K562 (cell line): ENCODE data around the gene ARL10. TPM values are rescaled to one million over a fixed set of nuclear protein-coding genes. Genes with fewer than 3 reads are reported as not detected.

ENCODE experiments used
- EHMT2 ChIP-seq: fragments of 450-650 bp; IDR thresholded peaks from 2 replicates; pipeline ENCODE4 v1.6.1; 2018; ENCODE audit warnings: antibody characterized with exemption
- EP400 ChIP-seq: fragments of 450-650 bp; IDR thresholded peaks from 2 replicates; pipeline ENCODE4 v1.6.1; 2017; ENCODE audit warnings: antibody characterized with exemption, mild to moderate bottlenecking, moderate library complexity
- MAFK ChIP-seq: IDR thresholded peaks from 2 replicates; pipeline ENCODE4 v1.6.1; 2011; ENCODE audit warnings: low read length, improper control_type of control experiment
- POLR2A ChIP-seq: fragments of 450-650 bp; conservative IDR thresholded peaks from 2 replicates; pipeline ENCODE4 v1.6.1; 2016
- RBM15 ChIP-seq: fragments of 200-400 bp; formaldehyde crosslinking; IDR thresholded peaks from 2 replicates; pipeline ENCODE4 v1.6.1; 2018; ENCODE audit warnings: mild to moderate bottlenecking, low read length, moderate library complexity; ENCODE audit not compliant: insufficient read depth
- SMARCA4 ChIP-seq: fragments of 450-650 bp; IDR thresholded peaks from 2 replicates; pipeline ENCODE4 v1.6.1; 2016
- YY1 ChIP-seq, 3 experiments: IDR thresholded peaks; 2 replicates each; pipeline ENCODE4 v1.6.1; 2011; ENCODE audit warnings: low read length in 2 of 3, mild to moderate bottlenecking in 2 of 3, moderate library complexity in 2 of 3, borderline replicate concordance in 1 of 3, control low read depth in 1 of 3, low read depth in 1 of 3; ENCODE audit not compliant: insufficient read depth in 3 of 3, insufficient replicate concordance in 2 of 3, control insufficient read depth in 1 of 3, insufficient read length in 1 of 3; ENCODE audit errors: extremely low read depth in 1 of 3
- ZNF263 ChIP-seq: sonication (generic); formaldehyde crosslinking; IDR thresholded peaks from 2 replicates; pipeline ENCODE4 v1.8.0; 2022; ENCODE audit warnings: mild to moderate bottlenecking, missing genetic modification reagents, borderline replicate concordance
- polyA plus RNA-seq, 8 experiments: library from polyadenylated mRNA; depleted of rRNA in 4 of 8; stranded (reverse) in 5 of 8; unstranded in 3 of 8; fragments of >200 nt; fragmentation: Nextera tagmentation in 2 of 8; fragmentation: Illumina TruSeq in 1 of 8; extraction: Ambion mirVana in 2 of 8; extraction: Trizol in 1 of 8; gene quantifications; 2 replicates each; pipeline versions ENCODE4 v1.2.1 to v1.2.3, GENCODE V29; 2011 to 2014; ENCODE audit warnings: inconsistent platforms in 1 of 8, missing spikeins in 1 of 8
- total RNA-seq, 7 experiments: library from RNA; depleted of rRNA in 6 of 7; stranded (reverse); fragments of >200 nt in 6 of 7; fragmentation: Illumina TruSeq in 2 of 7; extraction: Trizol in 2 of 7; gene quantifications; 2 replicates each; pipeline versions ENCODE4 v1.2.1 to v1.2.3, GENCODE V29; 2011 to 2021; ENCODE audit warnings: low replicate concordance in 1 of 7
- TF ChIP-seq, protein P1 (sequence below), 3 experiments: IDR thresholded peaks in 2 of 3; conservative IDR thresholded peaks in 1 of 3; 2 replicates each; pipeline ENCODE4 v1.5.1; 2011 to 2012; ENCODE audit warnings: low read length in 3 of 3, mild to moderate bottlenecking in 3 of 3, control low read depth in 2 of 3, improper control_type of control experiment in 1 of 3, inconsistent platforms in 1 of 3, low read depth in 1 of 3, mixed read lengths in 1 of 3, moderate library complexity in 1 of 3; ENCODE audit not compliant: insufficient read depth in 2 of 3
- TF ChIP-seq, protein P2 (sequence below): fragments of 450-650 bp; IDR thresholded peaks from 2 replicates; pipeline ENCODE4 v1.6.1; 2016

Gene ARL10
- total and polyA plus RNA-seq, 9 of the 15 experiments (the other 6 are each of a cell fraction or from before 2014, with no cell fraction given), result under 0.01 to 0.40 (median 0.34) TPM; not detected in 3

DNA sequence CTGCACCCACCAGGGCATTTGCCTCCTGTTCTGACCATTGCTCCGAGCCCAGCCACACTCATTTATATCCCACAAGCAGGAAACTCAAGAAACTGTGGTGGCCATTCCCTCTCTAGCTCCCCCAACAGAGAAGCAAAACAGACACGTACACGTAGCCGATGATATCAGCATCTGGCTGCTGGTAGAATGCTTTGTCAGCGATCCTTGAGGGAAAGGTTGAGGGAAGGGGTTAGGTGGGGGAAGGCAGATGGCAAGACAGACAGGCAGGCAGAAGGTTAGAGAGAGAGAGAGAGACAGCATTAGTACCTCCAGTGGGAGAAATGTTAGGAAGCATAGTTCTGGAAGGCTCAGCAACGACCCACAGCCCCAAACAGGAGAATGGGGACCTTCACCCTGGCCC, 31.0 kb downstream of the ARL10 start (continued):
- TF ChIP-seq, protein P1, sequence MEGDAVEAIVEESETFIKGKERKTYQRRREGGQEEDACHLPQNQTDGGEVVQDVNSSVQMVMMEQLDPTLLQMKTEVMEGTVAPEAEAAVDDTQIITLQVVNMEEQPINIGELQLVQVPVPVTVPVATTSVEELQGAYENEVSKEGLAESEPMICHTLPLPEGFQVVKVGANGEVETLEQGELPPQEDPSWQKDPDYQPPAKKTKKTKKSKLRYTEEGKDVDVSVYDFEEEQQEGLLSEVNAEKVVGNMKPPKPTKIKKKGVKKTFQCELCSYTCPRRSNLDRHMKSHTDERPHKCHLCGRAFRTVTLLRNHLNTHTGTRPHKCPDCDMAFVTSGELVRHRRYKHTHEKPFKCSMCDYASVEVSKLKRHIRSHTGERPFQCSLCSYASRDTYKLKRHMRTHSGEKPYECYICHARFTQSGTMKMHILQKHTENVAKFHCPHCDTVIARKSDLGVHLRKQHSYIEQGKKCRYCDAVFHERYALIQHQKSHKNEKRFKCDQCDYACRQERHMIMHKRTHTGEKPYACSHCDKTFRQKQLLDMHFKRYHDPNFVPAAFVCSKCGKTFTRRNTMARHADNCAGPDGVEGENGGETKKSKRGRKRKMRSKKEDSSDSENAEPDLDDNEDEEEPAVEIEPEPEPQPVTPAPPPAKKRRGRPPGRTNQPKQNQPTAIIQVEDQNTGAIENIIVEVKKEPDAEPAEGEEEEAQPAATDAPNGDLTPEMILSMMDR (IDR thresholded peaks at IDR 0.05 in 2 of 3, conservative IDR thresholded peaks at IDR 0.05 in 1 of 3; ENCODE audit: insufficient read depth in 2 of 3, low read depth in 1 of 3, low read length in 3 of 3), result peak; percentile 16 to 37 (median 35); a peak in 2 of 6 replicates
- TF ChIP-seq, protein P2, sequence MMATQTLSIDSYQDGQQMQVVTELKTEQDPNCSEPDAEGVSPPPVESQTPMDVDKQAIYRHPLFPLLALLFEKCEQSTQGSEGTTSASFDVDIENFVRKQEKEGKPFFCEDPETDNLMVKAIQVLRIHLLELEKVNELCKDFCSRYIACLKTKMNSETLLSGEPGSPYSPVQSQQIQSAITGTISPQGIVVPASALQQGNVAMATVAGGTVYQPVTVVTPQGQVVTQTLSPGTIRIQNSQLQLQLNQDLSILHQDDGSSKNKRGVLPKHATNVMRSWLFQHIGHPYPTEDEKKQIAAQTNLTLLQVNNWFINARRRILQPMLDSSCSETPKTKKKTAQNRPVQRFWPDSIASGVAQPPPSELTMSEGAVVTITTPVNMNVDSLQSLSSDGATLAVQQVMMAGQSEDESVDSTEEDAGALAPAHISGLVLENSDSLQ, result peak; percentile 81
- TF ChIP-seq YY1 (IDR thresholded peaks at IDR 0.05; ENCODE audit: borderline replicate concordance in 1 of 3, control insufficient read depth in 1 of 3, extremely low read depth in 1 of 3, insufficient read depth in 3 of 3, insufficient read length in 1 of 3, insufficient replicate concordance in 2 of 3, low read depth in 1 of 3, low read length in 2 of 3), result peak in 1 of 3 experiments; percentile 33
- no peak for TF ChIP-seq POLR2A
- TF ChIP-seq ZNF263, result no peak
- TF ChIP-seq SMARCA4, result peak; percentile 73
- peak; percentile 97 for TF ChIP-seq MAFK
- peak; percentile 65 for TF ChIP-seq EP400
- no peak for TF ChIP-seq RBM15
- 0 out of 2 replicates have a peak, but pooled peaks have one; percentile 28 for TF ChIP-seq EHMT2
